Measurements from ENCODE around the gene DNAI7. TPM values are rescaled to one million over a fixed set of nuclear protein-coding genes. Genes with fewer than 3 reads are reported as not detected.

DNAI7 gene
- total RNA-seq, 1 donor from 2014 or later: 0.23 TPM

DNA sequence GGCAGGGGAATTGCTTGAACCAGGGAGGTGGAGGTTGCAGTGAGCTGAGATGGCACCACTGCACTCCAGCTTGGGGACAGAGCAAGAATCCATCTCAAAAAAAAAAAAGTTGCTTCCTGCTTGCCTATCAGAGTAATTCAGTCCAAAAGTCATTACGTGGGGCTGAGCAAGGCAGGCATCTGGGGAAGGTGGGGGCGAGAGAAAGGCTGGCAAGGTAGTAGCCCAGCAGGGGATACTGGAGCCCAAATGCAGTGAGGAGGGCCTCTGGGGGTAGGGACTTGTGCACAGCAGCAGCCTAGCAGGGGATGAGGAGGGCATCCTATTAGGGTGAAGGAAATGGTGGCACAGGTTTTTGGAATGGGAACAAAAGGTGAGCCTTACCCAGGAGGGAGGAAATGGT, 7.2 kb upstream of the DNAI7 start:
- Mint-ChIP-seq H3K36me3 (ENCODE audit: low read depth, unreplicated experiment) (peaks cover 2% of the 10 kb centered on the region), H3K4me3 (ENCODE audit: unreplicated experiment) (no peak overlapping the region), H3K27ac (ENCODE audit: unreplicated experiment) (no peak overlapping the region), H3K4me1 (ENCODE audit: low read depth, unreplicated experiment) (peaks cover 12% of the 10 kb centered on the region), H3K9me3 (ENCODE audit: unreplicated experiment) (no peaks in the 10 kb centered on the region), H3K27me3 (ENCODE audit: low read depth, unreplicated experiment) (no peaks in the 10 kb centered on the region)
- peaks cover 9% of the 10 kb centered on the region for H3K36me3 ChIP-seq (ENCODE audit: insufficient read depth, low read length)
- H3K4me3 ChIP-seq (ENCODE audit: insufficient read depth, low read depth, low read length): no peak overlapping the region
- no peak overlapping the region for H3K9ac ChIP-seq (ENCODE audit: low read length)
- no peaks in the 10 kb centered on the region for H3K9me3 ChIP-seq (ENCODE audit: insufficient read depth, low read depth, low read length)
- H4K20me1 ChIP-seq (ENCODE audit: insufficient read depth, low read length): peaks cover 4% of the 10 kb centered on the region
- H3K4me2 ChIP-seq (ENCODE audit: low read length): no peak overlapping the region
- FAIRE-seq (no peak), DNase-seq (ENCODE audit: low read depth) (no peak)
- H3K27me3 ChIP-seq (ENCODE audit: insufficient read depth, low read length): no peaks in the 10 kb centered on the region
- H3K4me1 ChIP-seq (ENCODE audit: insufficient read depth, low read length): peaks cover 10% of the 10 kb centered on the region
- no peak overlapping the region for H3K27ac ChIP-seq (ENCODE audit: low read depth, low read length)
- no peak for TF ChIP-seq EZH2 (IDR thresholded peaks at IDR 0.05; ENCODE audit: insufficient read depth, low read length)
- TF ChIP-seq, protein P1, sequence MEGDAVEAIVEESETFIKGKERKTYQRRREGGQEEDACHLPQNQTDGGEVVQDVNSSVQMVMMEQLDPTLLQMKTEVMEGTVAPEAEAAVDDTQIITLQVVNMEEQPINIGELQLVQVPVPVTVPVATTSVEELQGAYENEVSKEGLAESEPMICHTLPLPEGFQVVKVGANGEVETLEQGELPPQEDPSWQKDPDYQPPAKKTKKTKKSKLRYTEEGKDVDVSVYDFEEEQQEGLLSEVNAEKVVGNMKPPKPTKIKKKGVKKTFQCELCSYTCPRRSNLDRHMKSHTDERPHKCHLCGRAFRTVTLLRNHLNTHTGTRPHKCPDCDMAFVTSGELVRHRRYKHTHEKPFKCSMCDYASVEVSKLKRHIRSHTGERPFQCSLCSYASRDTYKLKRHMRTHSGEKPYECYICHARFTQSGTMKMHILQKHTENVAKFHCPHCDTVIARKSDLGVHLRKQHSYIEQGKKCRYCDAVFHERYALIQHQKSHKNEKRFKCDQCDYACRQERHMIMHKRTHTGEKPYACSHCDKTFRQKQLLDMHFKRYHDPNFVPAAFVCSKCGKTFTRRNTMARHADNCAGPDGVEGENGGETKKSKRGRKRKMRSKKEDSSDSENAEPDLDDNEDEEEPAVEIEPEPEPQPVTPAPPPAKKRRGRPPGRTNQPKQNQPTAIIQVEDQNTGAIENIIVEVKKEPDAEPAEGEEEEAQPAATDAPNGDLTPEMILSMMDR (IDR thresholded peaks at IDR 0.05; ENCODE audit: insufficient read depth, low read depth, low read length): no peak
- H3K79me2 ChIP-seq (ENCODE audit: insufficient read depth, low read length): no peaks in the 10 kb centered on the region
- no peak overlapping the region for H2AFZ ChIP-seq (ENCODE audit: low read depth, low read length)

DNA sequence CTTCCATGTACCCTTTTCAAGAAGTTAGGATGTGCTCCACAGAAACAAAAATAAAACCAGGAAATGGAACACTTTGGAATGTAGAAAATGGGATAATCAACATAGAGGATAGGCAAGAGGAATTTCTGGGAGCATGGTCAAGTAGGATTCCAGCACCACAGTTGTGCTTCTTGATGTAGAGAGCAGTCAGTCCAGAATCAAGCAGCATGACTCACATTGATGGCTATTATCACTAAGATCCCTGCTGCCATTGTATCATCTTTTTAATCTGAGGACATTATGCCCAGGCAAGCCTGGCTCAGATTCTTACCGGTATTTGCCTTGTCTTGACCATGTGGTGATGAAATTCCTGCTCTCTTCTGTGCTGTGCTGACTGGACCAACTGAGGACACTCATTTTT, 5.7 kb upstream of the DNAI7 start:
- Histone ChIP-seq H3K9me3 (ENCODE audit: insufficient read depth, low read depth, low read length) (no peaks in the 10 kb centered on the region), H3K27me3 (ENCODE audit: insufficient read depth, low read length) (no peaks in the 10 kb centered on the region), H3K27ac (ENCODE audit: low read depth, low read length) (no peak overlapping the region), H3K4me1 (ENCODE audit: insufficient read depth, low read length) (peaks cover 14% of the 10 kb centered on the region), H3K36me3 (ENCODE audit: insufficient read depth, low read length) (peaks cover 5% of the 10 kb centered on the region), H3K4me3 (ENCODE audit: insufficient read depth, low read depth, low read length) (no peak overlapping the region), H3K9ac (ENCODE audit: low read length) (no peak overlapping the region), H3K4me2 (ENCODE audit: low read length) (peak overlapping the region; percentile 14), H2AFZ (ENCODE audit: low read depth, low read length) (no peak overlapping the region), H3K79me2 (ENCODE audit: insufficient read depth, low read length) (peaks cover 9% of the 10 kb centered on the region), H4K20me1 (ENCODE audit: insufficient read depth, low read length) (peaks cover 4% of the 10 kb centered on the region)
- no peak overlapping the region for H3K27ac Mint-ChIP-seq (ENCODE audit: unreplicated experiment)
- DNase-seq (ENCODE audit: low read depth) (peak; percentile 82), FAIRE-seq (peak; percentile 94)
- peaks cover 2% of the 10 kb centered on the region for H3K36me3 Mint-ChIP-seq (ENCODE audit: low read depth, unreplicated experiment)
- no peak for TF ChIP-seq EZH2 (IDR thresholded peaks at IDR 0.05; ENCODE audit: insufficient read depth, low read length)
- TF ChIP-seq, protein P1 (IDR thresholded peaks at IDR 0.05; ENCODE audit: insufficient read depth, low read depth, low read length): no peak
- H3K4me1 Mint-ChIP-seq (ENCODE audit: low read depth, unreplicated experiment): peaks cover 17% of the 10 kb centered on the region
- H3K27me3 Mint-ChIP-seq (ENCODE audit: low read depth, unreplicated experiment): no peaks in the 10 kb centered on the region
- no peak overlapping the region for H3K4me3 Mint-ChIP-seq (ENCODE audit: unreplicated experiment)
- no peaks in the 10 kb centered on the region for H3K9me3 Mint-ChIP-seq (ENCODE audit: unreplicated experiment)

DNA sequence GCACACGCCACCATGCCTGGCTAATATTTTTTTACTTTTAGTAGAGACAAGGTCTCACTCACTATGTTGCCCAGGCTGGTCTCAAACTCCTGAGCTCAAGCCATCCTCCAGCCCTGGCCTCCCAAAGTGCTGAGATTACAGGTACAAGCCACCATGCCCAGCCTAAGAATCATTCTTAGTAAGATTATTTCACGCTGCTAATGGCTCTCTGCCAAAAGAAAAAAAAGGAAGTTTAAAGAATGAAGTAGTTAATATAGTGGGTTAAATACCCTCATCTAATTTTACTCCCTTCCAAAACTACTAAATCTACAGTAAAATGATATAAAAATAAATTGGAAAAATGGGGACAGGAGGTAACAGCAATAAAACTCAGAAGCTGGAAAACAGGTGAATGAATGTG, 2.6 kb upstream of the DNAI7 start:
- Histone ChIP-seq H3K4me3 (ENCODE audit: insufficient read depth, low read depth, low read length) (no peak overlapping the region), H3K9me3 (ENCODE audit: insufficient read depth, low read depth, low read length) (no peaks in the 10 kb centered on the region), H3K4me1 (ENCODE audit: insufficient read depth, low read length) (peaks cover 18% of the 10 kb centered on the region), H4K20me1 (ENCODE audit: insufficient read depth, low read length) (peaks cover 4% of the 10 kb centered on the region), H3K4me2 (ENCODE audit: low read length) (no peak overlapping the region), H3K9ac (ENCODE audit: low read length) (no peak overlapping the region), H3K27ac (ENCODE audit: low read depth, low read length) (no peak overlapping the region), H3K27me3 (ENCODE audit: insufficient read depth, low read length) (no peaks in the 10 kb centered on the region), H3K36me3 (ENCODE audit: insufficient read depth, low read length) (no peaks in the 10 kb centered on the region), H3K79me2 (ENCODE audit: insufficient read depth, low read length) (peaks cover 11% of the 10 kb centered on the region), H2AFZ (ENCODE audit: low read depth, low read length) (no peak overlapping the region)
- Mint-ChIP-seq H3K9me3 (ENCODE audit: unreplicated experiment) (no peaks in the 10 kb centered on the region), H3K27ac (ENCODE audit: unreplicated experiment) (no peak overlapping the region), H3K4me1 (ENCODE audit: low read depth, unreplicated experiment) (peaks cover 18% of the 10 kb centered on the region), H3K36me3 (ENCODE audit: low read depth, unreplicated experiment) (peaks cover 2% of the 10 kb centered on the region), H3K27me3 (ENCODE audit: low read depth, unreplicated experiment) (no peaks in the 10 kb centered on the region), H3K4me3 (ENCODE audit: unreplicated experiment) (no peak overlapping the region)
- DNase-seq (ENCODE audit: low read depth): no peak
- no peak for TF ChIP-seq EZH2 (IDR thresholded peaks at IDR 0.05; ENCODE audit: insufficient read depth, low read length)
- TF ChIP-seq, protein P1 (IDR thresholded peaks at IDR 0.05; ENCODE audit: insufficient read depth, low read depth, low read length): no peak
- FAIRE-seq: no peak
